SH-SY5Y (cell line): ENCODE measurements around the gene C12orf56.

Experiments used
- GATA2 ChIP-seq: IDR thresholded peaks from 2 replicates; pipeline ENCODE4 v1.6.1; 2011; ENCODE audit warnings: mild to moderate bottlenecking, low read depth, low read length
- GATA3 ChIP-seq: IDR thresholded peaks from 2 replicates; pipeline ENCODE4 v1.6.1; 2011; ENCODE audit warnings: low read depth, mild to moderate bottlenecking, low read length, moderate library complexity

DNA sequence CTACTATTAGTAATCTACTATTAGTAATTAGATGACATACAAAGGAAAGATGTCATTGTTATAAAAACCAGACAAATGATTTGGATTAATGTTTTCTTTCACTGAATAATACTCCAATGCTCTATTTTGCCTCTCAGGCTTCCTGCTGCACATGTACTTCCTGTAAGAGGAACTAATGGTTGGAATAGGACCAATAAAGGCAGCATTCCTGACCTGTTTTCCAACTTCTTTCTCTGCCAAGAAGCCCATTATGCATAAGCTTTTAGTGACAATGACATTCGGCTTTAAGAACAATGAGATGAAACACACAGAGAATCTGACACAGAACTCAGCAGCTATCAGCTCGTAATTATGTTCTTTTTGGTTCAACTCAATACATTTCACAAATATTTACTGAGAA lies 5.2 kb upstream of the C12orf56 start:
- TF ChIP-seq GATA3 (no peak), GATA2 (no peak)
